Subcutaneous adipose tissue (tissue), 4 donors: ENCODE measurements around the gene IGF1R. TPM values are rescaled to one million over a fixed set of nuclear protein-coding genes. Genes with fewer than 3 reads are reported as not detected.

ENCODE experiments used
- total RNA-seq, 4 donors: library from RNA; depleted of rRNA; stranded (reverse); fragments of >200 nt; gene quantifications; one replicate each; pipeline ENCODE4 v1.1.0, GENCODE V29; 2016
- TF ChIP-seq, protein P1 (sequence below): fragments of 450-650 bp; IDR thresholded peaks from one replicate; pipeline ENCODE4 v1.5.1; 2016; ENCODE audit warnings: low read depth, mild to moderate bottlenecking, control low read depth, antibody characterized with exemption, moderate library complexity

The IGF1R gene
- total RNA-seq, 4 donors from 2014 or later = 27.4 to 53.7 (median 49.7) TPM

DNA sequence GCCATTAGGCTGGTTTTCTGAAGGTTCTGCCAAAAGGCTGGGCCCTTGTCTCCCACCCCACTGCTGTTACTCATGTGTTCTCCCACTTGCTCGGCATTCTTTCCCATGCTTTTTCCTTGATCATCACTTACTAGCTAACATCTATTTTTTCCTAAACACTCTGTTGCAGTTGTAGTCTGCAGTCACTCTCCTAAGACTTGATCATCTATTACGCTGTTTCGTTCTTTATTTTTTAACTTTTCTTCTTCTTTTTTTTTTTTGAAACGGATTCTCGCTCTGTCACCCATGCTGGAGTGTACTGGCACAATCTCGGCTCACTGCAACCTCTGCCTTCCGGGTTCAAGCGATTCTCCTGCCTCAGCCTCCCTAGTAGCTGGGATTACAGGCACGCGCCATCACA, 176.3 kb downstream of the IGF1R start:
- TF ChIP-seq, protein P1, sequence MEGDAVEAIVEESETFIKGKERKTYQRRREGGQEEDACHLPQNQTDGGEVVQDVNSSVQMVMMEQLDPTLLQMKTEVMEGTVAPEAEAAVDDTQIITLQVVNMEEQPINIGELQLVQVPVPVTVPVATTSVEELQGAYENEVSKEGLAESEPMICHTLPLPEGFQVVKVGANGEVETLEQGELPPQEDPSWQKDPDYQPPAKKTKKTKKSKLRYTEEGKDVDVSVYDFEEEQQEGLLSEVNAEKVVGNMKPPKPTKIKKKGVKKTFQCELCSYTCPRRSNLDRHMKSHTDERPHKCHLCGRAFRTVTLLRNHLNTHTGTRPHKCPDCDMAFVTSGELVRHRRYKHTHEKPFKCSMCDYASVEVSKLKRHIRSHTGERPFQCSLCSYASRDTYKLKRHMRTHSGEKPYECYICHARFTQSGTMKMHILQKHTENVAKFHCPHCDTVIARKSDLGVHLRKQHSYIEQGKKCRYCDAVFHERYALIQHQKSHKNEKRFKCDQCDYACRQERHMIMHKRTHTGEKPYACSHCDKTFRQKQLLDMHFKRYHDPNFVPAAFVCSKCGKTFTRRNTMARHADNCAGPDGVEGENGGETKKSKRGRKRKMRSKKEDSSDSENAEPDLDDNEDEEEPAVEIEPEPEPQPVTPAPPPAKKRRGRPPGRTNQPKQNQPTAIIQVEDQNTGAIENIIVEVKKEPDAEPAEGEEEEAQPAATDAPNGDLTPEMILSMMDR = no peak

DNA sequence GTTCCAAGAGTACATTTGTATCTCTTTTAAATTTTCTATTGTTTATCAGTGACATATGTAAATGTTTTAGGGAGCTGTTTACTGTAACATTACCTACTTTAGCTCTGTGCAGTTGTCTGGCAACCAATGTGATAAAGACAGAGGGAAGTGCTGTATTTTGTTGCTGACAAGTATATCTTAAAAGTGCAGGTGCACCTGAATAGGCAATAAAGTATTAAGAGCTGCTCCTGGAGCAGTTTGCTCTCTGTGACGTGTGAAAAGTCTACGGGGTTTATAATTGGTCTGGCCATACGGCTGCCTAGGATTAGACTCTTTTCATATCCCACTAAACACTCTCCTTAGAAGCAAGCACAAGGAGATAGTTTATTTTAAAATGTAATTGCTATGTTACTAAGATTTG, 178.3 kb downstream of the IGF1R start:
- TF ChIP-seq, protein P1 = no peak

DNA sequence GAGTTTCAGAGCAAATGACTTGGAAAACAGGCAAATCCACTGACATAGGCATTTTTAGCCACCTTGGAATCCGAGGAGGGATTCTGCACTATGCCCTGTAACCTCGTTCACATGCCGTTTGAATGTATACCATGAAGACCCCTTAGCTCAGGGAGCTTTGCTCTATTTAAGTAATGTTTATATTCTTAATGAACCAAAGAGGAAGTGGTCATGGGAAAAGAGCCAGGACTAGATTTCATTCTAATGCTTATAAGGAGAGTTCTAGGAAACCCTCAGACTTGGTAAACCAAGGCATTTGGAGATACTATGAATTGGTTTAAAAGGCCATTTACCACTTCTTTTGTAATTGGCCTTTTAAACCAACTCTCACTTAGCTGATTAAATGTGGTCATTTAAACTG, 178.9 kb downstream of the IGF1R start:
- TF ChIP-seq, protein P1 = no peak

DNA sequence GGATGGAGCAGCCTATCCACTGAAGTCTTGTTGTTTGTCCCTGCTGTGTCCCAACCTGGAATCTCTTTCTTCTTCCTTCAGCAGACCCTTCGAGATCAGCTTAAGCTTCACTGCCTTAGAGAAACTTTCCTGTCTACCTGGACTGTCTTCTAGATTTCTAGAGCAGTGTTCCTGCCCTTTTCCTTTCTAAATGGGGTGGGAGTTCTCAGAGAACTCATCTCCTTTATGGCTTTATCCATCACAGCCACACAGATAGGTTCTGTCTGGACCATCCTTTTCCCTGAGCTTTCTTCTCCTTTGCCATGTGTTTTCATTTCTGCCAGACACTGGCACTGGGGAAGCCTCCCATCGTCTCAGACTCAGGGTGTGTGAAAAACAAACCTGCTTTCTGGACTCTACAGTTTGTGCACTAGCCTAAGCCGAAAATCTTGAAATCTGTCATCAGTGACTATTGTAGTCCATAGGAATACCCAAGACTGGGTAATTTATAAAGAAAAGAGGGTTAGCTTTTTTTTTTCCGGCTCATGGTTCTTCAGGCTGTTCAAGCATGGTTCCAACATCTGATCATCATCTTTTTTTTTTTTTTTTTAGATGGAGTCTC, 181.8 kb downstream of the IGF1R start:
- TF ChIP-seq, protein P1 = no peak

DNA sequence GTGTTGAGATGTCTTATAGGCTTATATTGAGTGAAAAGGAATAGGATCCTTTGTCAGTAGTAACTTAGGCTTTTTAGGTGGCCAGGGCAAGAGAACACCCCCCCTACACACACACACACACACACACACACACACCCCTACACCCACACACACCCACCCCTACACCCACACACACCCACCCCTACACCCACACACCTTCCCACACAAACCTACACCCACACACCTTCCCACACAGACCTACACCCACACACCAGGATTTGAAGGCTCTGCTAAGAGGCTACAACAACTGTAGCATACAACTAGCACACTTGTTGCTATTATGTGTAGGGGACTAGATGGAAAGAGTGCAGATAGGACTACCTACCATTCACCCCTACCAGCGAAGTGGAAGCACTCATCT, 186.6 kb downstream of the IGF1R start:
- TF ChIP-seq, protein P1 = no peak

DNA sequence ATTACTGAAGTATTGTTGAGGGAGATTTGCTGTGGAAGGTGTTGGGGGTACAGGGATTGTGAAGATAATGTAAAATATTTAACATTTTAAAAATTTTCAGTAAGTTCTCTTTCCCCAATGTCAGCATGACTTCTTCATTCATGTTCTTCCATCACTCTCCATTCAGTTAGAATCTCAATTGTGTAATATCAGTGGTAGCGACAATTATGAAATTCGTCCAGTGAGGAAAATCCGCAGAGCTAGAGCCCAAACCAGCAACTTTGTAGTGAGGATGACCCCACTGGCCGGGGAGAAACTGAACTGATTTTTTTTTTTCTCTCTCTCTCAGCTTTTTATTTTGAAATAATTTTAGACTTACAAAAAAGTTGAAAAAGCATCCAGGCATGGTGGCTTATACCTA, 187.5 kb downstream of the IGF1R start:
- TF ChIP-seq, protein P1 = no peak

DNA sequence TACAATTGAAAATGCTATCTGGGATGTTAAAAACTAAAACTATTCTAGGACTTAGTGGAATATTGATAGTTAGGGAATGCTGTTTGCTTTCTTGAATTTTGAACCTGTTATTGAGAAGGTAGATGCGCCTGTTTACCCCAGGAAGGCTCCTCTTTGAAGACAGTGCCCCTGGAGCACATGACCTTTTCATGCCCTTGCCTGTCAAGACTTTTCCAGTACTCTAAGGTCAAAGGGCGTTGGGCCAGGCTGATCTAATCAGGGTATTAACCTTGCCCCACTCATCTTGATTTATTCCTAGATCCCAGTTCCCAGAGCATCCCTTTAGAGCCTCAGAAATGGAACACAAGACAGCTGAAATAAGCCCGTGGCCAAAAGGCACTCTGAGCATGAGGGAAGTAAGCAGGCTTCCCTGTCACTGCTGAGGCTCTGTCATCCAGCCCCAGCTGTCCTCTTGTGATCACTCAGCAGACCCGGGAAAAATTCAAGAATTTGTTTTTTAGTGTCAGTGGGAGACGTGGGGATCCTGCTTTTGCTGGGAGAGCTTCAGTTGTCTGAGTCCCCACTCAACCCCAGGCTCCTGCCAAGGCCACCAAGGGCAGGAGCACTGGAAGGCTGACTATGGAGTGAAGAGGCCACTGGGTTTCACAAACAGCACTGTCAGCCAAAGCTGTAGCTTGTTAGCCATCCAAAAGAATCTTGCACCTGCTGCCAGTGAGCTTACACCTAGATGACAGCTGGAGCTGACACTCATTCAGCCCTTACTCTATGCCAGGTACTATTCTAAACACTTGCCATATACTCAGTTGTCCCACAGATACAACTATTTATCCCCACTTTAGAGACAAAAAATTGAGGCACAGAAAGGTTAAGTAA, 190.3 kb downstream of the IGF1R start:
- TF ChIP-seq, protein P1 = no peak
